ENCODE results near the gene IL17RB.

Gene IL17RB

GRCh38 chr3:53883008-53883407 lies 36.6 kb downstream of the IL17RB start:
- H3K14ac ChIP-seq (ENCODE audit: low read length): no peak overlapping the region
- no peak overlapping the region for H3K4ac ChIP-seq (ENCODE audit: low read length)
- no peak overlapping the region for H3K9ac ChIP-seq (ENCODE audit: low read depth, low read length, poor library complexity)
- no peak overlapping the region for H2BK15ac ChIP-seq (ENCODE audit: low read length)
- DNase-seq (ENCODE audit: low spot score): no peak
- H3K18ac ChIP-seq (ENCODE audit: low read length): no peak overlapping the region
- no peak overlapping the region for H4K8ac ChIP-seq (ENCODE audit: low read depth, low read length)
- no peak overlapping the region for H2BK120ac ChIP-seq (ENCODE audit: low read depth, low read length)
- no peak overlapping the region for H3K23ac ChIP-seq (ENCODE audit: low read depth, low read length, poor library complexity)
- no peak overlapping the region for H3K27ac ChIP-seq (replicated peaks; ENCODE audit: low read length)
- H4K91ac ChIP-seq (ENCODE audit: low read depth, low read length, poor library complexity): no peak overlapping the region
- H2AFZ ChIP-seq (ENCODE audit: low read length): no peak overlapping the region
- no peak overlapping the region for H2BK5ac ChIP-seq (ENCODE audit: low read length)
- H3K36me3 ChIP-seq (replicated peaks in 1 of 2; ENCODE audit: control insufficient read depth in 2 of 2, insufficient read depth in 2 of 2, low read length in 2 of 2): peaks cover 12 to 74% of the 10 kb centered on the region in 2 donors
- H3K9me3 ChIP-seq (replicated peaks in 1 of 2; ENCODE audit: control insufficient read depth in 2 of 2, insufficient read depth in 1 of 2, low read depth in 1 of 2, low read length in 2 of 2): no peaks in the 10 kb centered on the region
- no peaks in the 10 kb centered on the region for H3K27me3 ChIP-seq (ENCODE audit: control insufficient read depth in 3 of 3, insufficient read depth in 3 of 3, low read depth in 1 of 3, low read length in 3 of 3)
- H2AK5ac ChIP-seq (ENCODE audit: low read depth, low read length): no peak overlapping the region
- no peak overlapping the region for H3K4me3 ChIP-seq (ENCODE audit: low read length in 2 of 2)
- H3K4me1 ChIP-seq (ENCODE audit: control insufficient read depth in 2 of 2, insufficient read depth in 1 of 2, low read depth in 1 of 2, low read length in 2 of 2): peaks cover 6 to 11% of the 10 kb centered on the region in 2 donors
- H2BK12ac ChIP-seq (ENCODE audit: low read length): no peak overlapping the region
- H3K79me1 ChIP-seq (ENCODE audit: low read depth, low read length): no peaks in the 10 kb centered on the region
- WGBS, 2 donors (ENCODE audit: extremely low coverage in 2 of 2, insufficient read length in 2 of 2, insufficient replicate concordance in 1 of 2): no CpG with 5 or more reads among the region's 4 CpGs
- H3K4me2 ChIP-seq (ENCODE audit: insufficient read depth, low read length, poor library complexity, severe bottlenecking): no peak overlapping the region

DNA sequence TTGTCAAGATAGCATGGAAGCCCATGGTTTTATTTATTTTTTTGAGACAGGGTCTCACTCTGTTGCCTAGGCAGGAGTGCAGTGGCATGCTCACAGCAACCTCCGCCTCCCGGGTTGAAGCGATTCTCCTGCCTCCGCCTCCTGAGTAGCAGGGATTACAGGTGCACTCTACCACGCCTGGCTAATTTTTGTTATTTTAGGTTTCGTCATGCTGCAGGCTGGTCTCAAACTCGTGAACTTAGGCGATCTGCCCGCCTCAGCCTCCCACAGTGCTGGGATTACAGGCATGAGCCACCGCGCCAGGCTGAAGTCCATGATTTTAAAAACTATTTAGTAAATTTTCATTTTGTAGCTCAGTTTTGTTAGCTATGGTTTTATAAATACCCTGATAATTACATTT lies 38.3 kb downstream of the IL17RB start:
- H3K27me3 ChIP-seq (ENCODE audit: control insufficient read depth in 3 of 3, insufficient read depth in 3 of 3, low read depth in 1 of 3, low read length in 3 of 3): no peaks in the 10 kb centered on the region

DNA sequence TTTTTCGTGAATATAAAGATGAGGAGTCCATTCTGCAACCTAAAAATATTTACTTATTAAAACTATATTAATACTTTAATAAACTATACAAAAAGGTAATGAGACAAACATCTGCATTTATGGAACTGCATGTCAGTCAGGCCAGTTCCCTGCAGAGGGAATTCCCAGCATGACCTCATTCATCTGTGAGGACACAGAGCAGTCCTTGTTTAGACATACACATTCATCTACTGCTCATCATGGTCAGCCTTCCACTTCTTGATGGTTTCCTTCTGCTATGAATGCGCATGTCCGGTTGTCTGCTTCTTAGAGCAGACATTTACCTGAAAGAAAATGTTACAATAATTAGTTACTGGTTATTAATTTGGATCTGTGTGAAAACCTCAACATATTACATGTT lies 38.9 kb downstream of the IL17RB start:
- DNase-seq (ENCODE audit: low spot score): no peak
- Histone ChIP-seq H3K9ac (ENCODE audit: low read depth, low read length, poor library complexity) (no peak overlapping the region), H3K4me2 (ENCODE audit: insufficient read depth, low read length, poor library complexity, severe bottlenecking) (no peak overlapping the region), H3K27ac (replicated peaks; ENCODE audit: low read length) (no peak overlapping the region), H3K14ac (ENCODE audit: low read length) (no peak overlapping the region), H3K36me3 (replicated peaks in 1 of 2; ENCODE audit: control insufficient read depth in 2 of 2, insufficient read depth in 2 of 2, low read length in 2 of 2) (peaks cover 8 to 62% of the 10 kb centered on the region in 2 donors), H2AK5ac (ENCODE audit: low read depth, low read length) (no peak overlapping the region), H3K23ac (ENCODE audit: low read depth, low read length, poor library complexity) (no peak overlapping the region), H3K4ac (ENCODE audit: low read length) (no peak overlapping the region), H3K4me1 (ENCODE audit: control insufficient read depth in 2 of 2, insufficient read depth in 1 of 2, low read depth in 1 of 2, low read length in 2 of 2) (peaks cover 6 to 9% of the 10 kb centered on the region in 2 donors), H3K4me3 (ENCODE audit: low read length in 2 of 2) (no peak overlapping the region), H4K8ac (ENCODE audit: low read depth, low read length) (no peak overlapping the region), H3K27me3 (ENCODE audit: control insufficient read depth in 3 of 3, insufficient read depth in 3 of 3, low read depth in 1 of 3, low read length in 3 of 3) (no peaks in the 10 kb centered on the region), H2BK12ac (ENCODE audit: low read length) (no peak overlapping the region), H4K91ac (ENCODE audit: low read depth, low read length, poor library complexity) (no peak overlapping the region), H3K18ac (ENCODE audit: low read length) (no peak overlapping the region), H2BK15ac (ENCODE audit: low read length) (no peak overlapping the region), H3K9me3 (replicated peaks in 1 of 2; ENCODE audit: control insufficient read depth in 2 of 2, insufficient read depth in 1 of 2, low read depth in 1 of 2, low read length in 2 of 2) (no peaks in the 10 kb centered on the region), H2BK120ac (ENCODE audit: low read depth, low read length) (no peak overlapping the region), H2BK5ac (ENCODE audit: low read length) (no peak overlapping the region), H2AFZ (ENCODE audit: low read length) (no peak overlapping the region), H3K79me1 (ENCODE audit: low read depth, low read length) (no peaks in the 10 kb centered on the region)
- no CpG with 5 or more reads among the region's 3 CpGs for WGBS, 2 donors (ENCODE audit: extremely low coverage in 2 of 2, insufficient read length in 2 of 2, insufficient replicate concordance in 1 of 2)

More for the DNA sequence above, 38.3 kb downstream of the IL17RB start:
- Histone ChIP-seq H3K79me1 (ENCODE audit: low read depth, low read length) (no peaks in the 10 kb centered on the region), H2BK120ac (ENCODE audit: low read depth, low read length) (no peak overlapping the region), H3K9ac (ENCODE audit: low read depth, low read length, poor library complexity) (no peak overlapping the region), H2AFZ (ENCODE audit: low read length) (no peak overlapping the region), H4K91ac (ENCODE audit: low read depth, low read length, poor library complexity) (no peak overlapping the region), H2BK5ac (ENCODE audit: low read length) (no peak overlapping the region), H2AK5ac (ENCODE audit: low read depth, low read length) (no peak overlapping the region), H3K4me1 (ENCODE audit: control insufficient read depth in 2 of 2, insufficient read depth in 1 of 2, low read depth in 1 of 2, low read length in 2 of 2) (peaks cover 6 to 11% of the 10 kb centered on the region in 2 donors), H3K4me2 (ENCODE audit: insufficient read depth, low read length, poor library complexity, severe bottlenecking) (no peak overlapping the region), H3K23ac (ENCODE audit: low read depth, low read length, poor library complexity) (no peak overlapping the region), H3K9me3 (replicated peaks in 1 of 2; ENCODE audit: control insufficient read depth in 2 of 2, insufficient read depth in 1 of 2, low read depth in 1 of 2, low read length in 2 of 2) (no peaks in the 10 kb centered on the region), H3K14ac (ENCODE audit: low read length) (no peak overlapping the region), H4K8ac (ENCODE audit: low read depth, low read length) (no peak overlapping the region), H3K4me3 (ENCODE audit: low read length in 2 of 2) (no peak overlapping the region), H3K18ac (ENCODE audit: low read length) (no peak overlapping the region), H3K4ac (ENCODE audit: low read length) (no peak overlapping the region), H2BK12ac (ENCODE audit: low read length) (no peak overlapping the region), H2BK15ac (ENCODE audit: low read length) (no peak overlapping the region), H3K36me3 (replicated peaks in 1 of 2; ENCODE audit: control insufficient read depth in 2 of 2, insufficient read depth in 2 of 2, low read length in 2 of 2) (peaks cover 10 to 68% of the 10 kb centered on the region in 2 donors), H3K27ac (replicated peaks; ENCODE audit: low read length) (no peak overlapping the region)
- no peak for DNase-seq (ENCODE audit: low spot score)
- WGBS, 2 donors (ENCODE audit: extremely low coverage in 2 of 2, insufficient read length in 2 of 2, insufficient replicate concordance in 1 of 2): no CpG with 5 or more reads among the region's 11 CpGs

- Histone ChIP-seq H3K36me3 (replicated peaks in 1 of 2; ENCODE audit: control insufficient read depth in 2 of 2, insufficient read depth in 2 of 2, low read length in 2 of 2) (peaks cover 8 to 59% of the 10 kb centered on the region in 2 donors), H3K4me2 (ENCODE audit: insufficient read depth, low read length, poor library complexity, severe bottlenecking) (no peak overlapping the region), H3K27ac (replicated peaks; ENCODE audit: low read length) (no peak overlapping the region), H4K8ac (ENCODE audit: low read depth, low read length) (no peak overlapping the region), H3K4me3 (ENCODE audit: low read length in 2 of 2) (no peak overlapping the region), H4K91ac (ENCODE audit: low read depth, low read length, poor library complexity) (no peak overlapping the region), H3K27me3 (ENCODE audit: control insufficient read depth in 3 of 3, insufficient read depth in 3 of 3, low read depth in 1 of 3, low read length in 3 of 3) (no peaks in the 10 kb centered on the region), H2AK5ac (ENCODE audit: low read depth, low read length) (no peak overlapping the region), H2BK120ac (ENCODE audit: low read depth, low read length) (no peak overlapping the region), H2BK12ac (ENCODE audit: low read length) (no peak overlapping the region), H2AFZ (ENCODE audit: low read length) (no peak overlapping the region), H2BK15ac (ENCODE audit: low read length) (no peak overlapping the region), H3K14ac (ENCODE audit: low read length) (no peak overlapping the region), H3K9me3 (replicated peaks in 1 of 2; ENCODE audit: control insufficient read depth in 2 of 2, insufficient read depth in 1 of 2, low read depth in 1 of 2, low read length in 2 of 2) (no peaks in the 10 kb centered on the region), H3K4me1 (ENCODE audit: control insufficient read depth in 2 of 2, insufficient read depth in 1 of 2, low read depth in 1 of 2, low read length in 2 of 2) (peaks cover 2 to 5% of the 10 kb centered on the region in 2 donors), H2BK5ac (ENCODE audit: low read length) (no peak overlapping the region), H3K23ac (ENCODE audit: low read depth, low read length, poor library complexity) (no peak overlapping the region), H3K9ac (ENCODE audit: low read depth, low read length, poor library complexity) (no peak overlapping the region), H3K18ac (ENCODE audit: low read length) (no peak overlapping the region), H3K79me1 (ENCODE audit: low read depth, low read length) (no peaks in the 10 kb centered on the region), H3K4ac (ENCODE audit: low read length) (no peak overlapping the region)
- no peak for DNase-seq (ENCODE audit: low spot score)
Observed at GRCh38 chr3:53887446-53887845, 41.1 kb downstream of the IL17RB start.
